GM12873 (cell line): Measurements from ENCODE around the gene RNF212B.

ENCODE experiments used
- TF ChIP-seq, protein P1 (sequence below): IDR thresholded peaks from 2 replicates; pipeline ENCODE4 v1.5.1; 2012; ENCODE audit warnings: low read depth, mild to moderate bottlenecking, moderate library complexity, low read length, control low read depth; ENCODE audit not compliant: insufficient read depth; ENCODE audit errors: missing control alignments

The RNF212B gene

DNA sequence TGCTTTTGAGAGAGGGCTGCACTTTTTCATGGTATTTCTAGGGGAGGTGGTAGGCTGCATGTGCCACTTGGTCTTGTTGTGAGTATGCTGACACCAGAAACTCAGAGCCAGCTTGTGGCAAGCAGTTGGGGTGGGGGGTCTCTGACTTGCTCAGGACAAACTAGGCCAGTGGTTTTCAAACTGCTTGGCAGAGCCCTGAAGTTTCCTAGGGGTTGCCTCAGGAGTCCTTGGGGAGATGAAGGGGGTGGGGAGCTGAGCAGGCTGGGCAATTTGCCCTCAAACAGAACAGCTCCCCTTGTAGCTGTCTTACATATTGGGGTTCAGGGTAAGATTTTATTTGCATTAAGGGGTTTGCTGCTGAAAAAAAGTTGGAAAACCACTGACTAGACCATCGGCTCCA, 72.8 kb downstream of the RNF212B start:
- TF ChIP-seq, protein P1, sequence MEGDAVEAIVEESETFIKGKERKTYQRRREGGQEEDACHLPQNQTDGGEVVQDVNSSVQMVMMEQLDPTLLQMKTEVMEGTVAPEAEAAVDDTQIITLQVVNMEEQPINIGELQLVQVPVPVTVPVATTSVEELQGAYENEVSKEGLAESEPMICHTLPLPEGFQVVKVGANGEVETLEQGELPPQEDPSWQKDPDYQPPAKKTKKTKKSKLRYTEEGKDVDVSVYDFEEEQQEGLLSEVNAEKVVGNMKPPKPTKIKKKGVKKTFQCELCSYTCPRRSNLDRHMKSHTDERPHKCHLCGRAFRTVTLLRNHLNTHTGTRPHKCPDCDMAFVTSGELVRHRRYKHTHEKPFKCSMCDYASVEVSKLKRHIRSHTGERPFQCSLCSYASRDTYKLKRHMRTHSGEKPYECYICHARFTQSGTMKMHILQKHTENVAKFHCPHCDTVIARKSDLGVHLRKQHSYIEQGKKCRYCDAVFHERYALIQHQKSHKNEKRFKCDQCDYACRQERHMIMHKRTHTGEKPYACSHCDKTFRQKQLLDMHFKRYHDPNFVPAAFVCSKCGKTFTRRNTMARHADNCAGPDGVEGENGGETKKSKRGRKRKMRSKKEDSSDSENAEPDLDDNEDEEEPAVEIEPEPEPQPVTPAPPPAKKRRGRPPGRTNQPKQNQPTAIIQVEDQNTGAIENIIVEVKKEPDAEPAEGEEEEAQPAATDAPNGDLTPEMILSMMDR = no peak

DNA sequence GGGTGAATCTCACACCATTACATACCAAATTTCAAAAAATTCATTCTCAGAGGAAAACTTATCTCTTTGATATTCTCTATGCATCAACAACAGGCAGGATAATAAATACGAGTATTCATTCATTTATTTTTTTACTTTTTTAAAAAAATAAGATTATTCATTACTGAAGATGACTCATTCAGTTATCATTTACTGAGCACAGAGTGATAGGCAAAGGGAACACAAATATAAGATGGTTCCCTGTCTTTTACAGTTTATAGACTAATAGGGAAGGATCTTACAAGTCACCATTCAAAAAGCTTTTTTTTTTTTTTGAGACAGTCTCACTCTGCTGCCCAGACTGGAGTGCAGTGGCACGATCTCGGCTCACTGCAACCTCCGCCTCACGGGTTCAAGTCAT, 78.6 kb downstream of the RNF212B start:
- TF ChIP-seq, protein P1 = no peak

DNA sequence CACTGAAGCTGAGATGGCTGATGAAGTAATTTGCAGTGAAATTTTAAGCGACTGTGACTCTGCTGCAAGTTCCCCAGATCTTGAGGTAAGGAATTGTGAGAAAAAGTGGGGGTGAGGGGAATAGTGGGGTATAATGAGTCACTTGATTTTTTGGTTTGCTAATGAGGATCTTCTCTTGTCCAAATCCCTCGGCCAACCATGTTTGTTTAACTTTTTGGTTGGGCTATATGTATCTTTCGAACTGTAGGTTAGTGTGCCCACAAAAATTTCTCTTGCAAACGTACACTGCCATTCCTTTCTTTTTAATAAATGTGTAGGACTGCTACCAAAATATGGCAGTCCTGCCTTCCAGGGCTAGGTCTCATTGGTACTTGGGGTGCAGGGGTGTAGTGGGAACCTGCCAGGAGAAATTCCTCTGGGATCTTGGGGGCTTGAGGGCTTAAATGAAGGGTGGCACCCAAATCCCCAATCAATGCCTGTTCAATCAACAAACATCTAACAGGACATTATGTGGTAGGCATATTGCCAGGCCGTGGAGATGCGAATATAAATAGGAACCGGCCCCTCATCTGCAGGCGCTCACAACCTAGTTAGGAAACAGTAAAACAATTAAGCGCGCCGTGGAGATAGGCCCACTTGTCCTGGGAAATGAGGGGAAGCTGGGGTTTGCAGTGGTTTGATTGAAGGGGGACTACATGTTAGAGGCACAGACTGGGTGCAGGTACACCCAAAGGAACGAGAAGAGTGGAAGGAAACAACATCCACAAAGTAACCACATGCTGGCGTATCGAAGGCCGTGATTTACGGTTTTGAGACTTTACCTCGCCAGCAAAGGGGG, 82.2 kb downstream of the RNF212B start:
- TF ChIP-seq, protein P1 = no peak

DNA sequence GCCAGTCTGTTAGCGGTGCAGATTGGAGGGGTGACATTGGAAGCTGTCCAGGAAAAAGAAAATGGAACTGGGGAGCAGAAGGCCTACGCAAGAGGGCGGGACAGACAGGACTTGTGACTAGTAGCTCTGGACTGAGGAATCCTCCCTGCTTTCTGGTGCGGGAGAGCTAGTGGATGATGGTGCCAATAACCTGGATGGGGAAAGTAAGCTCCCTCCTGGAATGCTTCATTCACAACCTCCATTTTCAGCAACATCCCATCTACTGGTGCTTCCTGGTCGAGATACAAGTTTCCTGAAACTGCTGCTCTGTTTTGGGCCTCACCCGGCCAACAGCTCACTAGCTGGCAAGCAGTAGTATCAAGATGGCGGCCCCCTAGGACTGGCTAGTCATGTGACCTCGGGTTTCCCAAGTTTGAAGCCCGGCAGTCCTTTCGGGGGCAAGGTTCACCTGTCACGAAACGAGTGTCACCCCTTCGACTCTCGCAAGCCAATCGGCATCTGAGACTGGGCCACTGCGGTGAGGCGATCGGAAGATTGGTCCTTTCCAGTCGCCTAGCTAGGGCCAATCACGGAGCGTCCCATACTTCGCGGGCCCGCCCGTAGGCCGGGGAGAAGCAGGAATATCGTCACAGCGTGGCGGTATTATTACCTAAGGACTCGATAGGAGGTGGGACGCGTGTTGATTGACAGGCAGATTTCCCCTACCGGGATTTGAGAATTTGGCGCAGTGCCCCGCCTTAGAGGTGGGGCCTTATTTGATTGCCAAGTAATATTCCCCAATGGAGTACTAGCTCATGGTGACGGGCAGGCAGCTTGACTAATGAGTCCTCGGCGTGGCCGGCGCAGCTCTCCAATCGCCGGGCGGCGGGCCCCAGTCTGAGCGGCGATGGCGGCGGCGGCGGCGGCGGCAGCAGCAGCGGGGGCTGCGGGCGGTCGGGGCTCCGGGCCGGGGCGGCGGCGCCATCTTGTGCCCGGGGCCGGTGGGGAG, 83.1 kb downstream of the RNF212B start, which contains the start of gene PABPN1:
Gene PABPN1 (plus strand): TSS at position 874 of the 988 bp plus-strand sequence. CDS start 13 bp downstream, at position 887.
- TF ChIP-seq, protein P1 = no peak

DNA sequence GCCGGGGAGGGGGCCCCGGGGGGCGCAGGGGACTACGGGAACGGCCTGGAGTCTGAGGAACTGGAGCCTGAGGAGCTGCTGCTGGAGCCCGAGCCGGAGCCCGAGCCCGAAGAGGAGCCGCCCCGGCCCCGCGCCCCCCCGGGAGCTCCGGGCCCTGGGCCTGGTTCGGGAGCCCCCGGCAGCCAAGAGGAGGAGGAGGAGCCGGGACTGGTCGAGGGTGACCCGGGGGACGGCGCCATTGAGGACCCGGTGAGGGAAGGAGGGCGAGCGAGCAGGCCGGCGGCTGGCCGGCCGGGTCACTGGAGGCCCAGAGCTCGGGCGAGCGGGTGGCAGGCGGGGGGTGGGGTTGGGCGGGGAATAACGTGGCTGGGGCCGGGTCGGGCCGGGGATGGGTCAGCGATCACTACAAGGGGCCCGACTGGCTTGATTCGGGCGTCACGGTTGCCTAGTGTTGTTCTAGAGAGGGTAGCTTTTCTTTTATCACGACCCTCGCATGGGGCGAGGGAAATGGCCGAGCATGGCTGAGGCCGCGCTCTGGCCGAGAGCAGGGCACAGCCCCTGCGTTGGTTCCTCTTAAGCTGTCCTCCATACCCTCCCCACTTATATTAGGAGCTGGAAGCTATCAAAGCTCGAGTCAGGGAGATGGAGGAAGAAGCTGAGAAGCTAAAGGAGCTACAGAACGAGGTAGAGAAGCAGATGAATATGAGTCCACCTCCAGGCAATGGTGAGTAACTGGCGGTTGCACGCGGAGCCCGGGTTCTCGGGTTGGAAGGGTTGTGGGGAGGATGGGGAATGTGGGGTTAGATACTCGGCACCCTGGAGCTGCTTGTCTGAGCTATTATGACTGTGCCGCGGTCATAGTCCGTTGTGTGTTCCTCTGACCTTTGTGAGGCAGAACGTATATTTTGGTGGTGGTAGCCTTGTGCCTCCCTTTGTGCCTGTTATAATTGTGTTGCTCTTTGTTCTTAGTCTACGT, 84.1 kb downstream of the RNF212B start:
- TF ChIP-seq, protein P1 = no peak
